ENCODE data around the gene CHRNB2.

- TF ChIP-seq CTCF (IDR thresholded peaks at IDR 0.05) (no peak), POLR2A (IDR thresholded peaks at IDR 0.05) (no peak), EP300 (IDR thresholded peaks at IDR 0.05) (no peak), POLR2AphosphoS5 (IDR thresholded peaks at IDR 0.05) (no peak)
Measured at GRCh38 chr1:154547105-154547732, 20.4 kb upstream of the CHRNB2 start.

All from stomach (tissue), 4 donors.